Neural cell (in vitro differentiated cells): ENCODE data around the gene IDI1.

Source experiments
- CTCF ChIP-seq: fragments of 450-650 bp; IDR thresholded peaks from 2 replicates; pipeline ENCODE4 v1.5.1; 2014; ENCODE audit warnings: antibody characterized with exemption, mild to moderate bottlenecking, moderate library complexity; ENCODE audit not compliant: poor library complexity, severe bottlenecking
- EZH2 ChIP-seq: fragments of 200-600, 300-800 bp; shearing (Covaris generic), sonication (generic); IDR thresholded peaks from 2 replicates; pipeline ENCODE4 v1.6.1; 2014; ENCODE audit warnings: antibody characterized with exemption, low read length, borderline replicate concordance, mild to moderate bottlenecking; ENCODE audit not compliant: insufficient read depth, poor library complexity, severe bottlenecking

GRCh38 chr10:1043532-1043995 is 5.4 kb downstream of the IDI1 start:
- TF ChIP-seq CTCF (no peak), EZH2 (no peak)
